IMR-90 (cell line): ENCODE results near the gene BDH1.

Experiments used
- BHLHE40 ChIP-seq: fragments of 150-350 bp; IDR thresholded peaks from 2 replicates; pipeline ENCODE4 v1.6.1; 2016; ENCODE audit warnings: mild to moderate bottlenecking, low read depth, low read length
- CEBPB ChIP-seq: IDR thresholded peaks from 2 replicates; pipeline ENCODE4 v1.6.1; 2012; ENCODE audit warnings: low read depth, low read length, improper control_type of control experiment
- CTCF ChIP-seq: conservative IDR thresholded peaks from 2 replicates; pipeline ENCODE4 v1.5.1; 2012; ENCODE audit warnings: mild to moderate bottlenecking, low read depth, low read length, improper control_type of control experiment
- MAFK ChIP-seq: IDR thresholded peaks from 2 replicates; pipeline ENCODE4 v1.6.1; 2012; ENCODE audit warnings: low read depth, low read length, improper control_type of control experiment
- MAZ ChIP-seq: IDR thresholded peaks from 2 replicates; pipeline ENCODE4 v1.6.1; 2012; ENCODE audit warnings: low read depth, mild to moderate bottlenecking, low read length, improper control_type of control experiment, moderate library complexity, borderline replicate concordance
- MXI1 ChIP-seq: IDR thresholded peaks from 2 replicates; pipeline ENCODE4 v1.6.1; 2012; ENCODE audit warnings: low read depth, mild to moderate bottlenecking, low read length, moderate library complexity, borderline replicate concordance
- POLR2A ChIP-seq: IDR thresholded peaks from 2 replicates; pipeline ENCODE4 v1.6.1; 2012; ENCODE audit warnings: mild to moderate bottlenecking, low read depth, low read length
- RAD21 ChIP-seq: IDR thresholded peaks from 2 replicates; pipeline ENCODE4 v1.6.1; 2012; ENCODE audit warnings: low read length, improper control_type of control experiment
- RCOR1 ChIP-seq: IDR thresholded peaks from 2 replicates; pipeline ENCODE4 v1.6.1; 2012; ENCODE audit warnings: mild to moderate bottlenecking, low read length, improper control_type of control experiment; ENCODE audit not compliant: insufficient replicate concordance
- RFX5 ChIP-seq: IDR thresholded peaks from 2 replicates; pipeline ENCODE4 v1.8.0; 2012; ENCODE audit warnings: low read depth, mild to moderate bottlenecking, low read length, moderate library complexity
- SMC3 ChIP-seq: fragments of 150-350 bp; IDR thresholded peaks from 2 replicates; pipeline ENCODE4 v1.6.1; 2016; ENCODE audit warnings: low read depth, mild to moderate bottlenecking, antibody characterized with exemption, low read length, moderate library complexity
- USF2 ChIP-seq: fragments of 150-350 bp; IDR thresholded peaks from 2 replicates; pipeline ENCODE4 v1.6.1; 2017; ENCODE audit warnings: mild to moderate bottlenecking, antibody characterized with exemption, low read length, low read depth
- TF ChIP-seq, protein P1 (sequence below): fragments of 150-350 bp; IDR thresholded peaks from 2 replicates; pipeline ENCODE4 v1.6.1; 2016; ENCODE audit warnings: low read depth, mild to moderate bottlenecking, low read length, moderate library complexity, borderline replicate concordance

DNA sequence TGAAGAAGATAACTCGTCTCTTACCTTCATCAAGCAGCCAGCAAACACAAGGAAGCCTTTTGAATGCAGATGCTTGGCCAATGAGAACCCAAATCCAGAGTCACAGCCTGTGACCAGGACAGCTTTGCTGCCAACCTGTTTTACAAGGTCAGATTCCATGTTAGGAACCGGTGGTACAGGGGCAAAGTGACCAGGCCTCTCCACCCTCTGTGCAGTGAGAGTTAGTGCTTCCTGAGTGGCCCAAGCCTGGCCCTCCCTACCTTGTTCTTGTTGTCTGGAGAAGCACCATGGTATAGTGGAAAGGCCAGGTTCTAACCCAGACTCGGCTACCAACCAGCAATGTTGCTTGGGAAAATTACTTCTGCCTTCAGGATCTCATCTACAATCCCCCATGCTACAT is 23.4 kb downstream of the BDH1 start:
- TF ChIP-seq CTCF (no peak), MXI1 (no peak), POLR2A (no peak), CEBPB (no peak), MAFK (no peak), RAD21 (no peak), USF2 (no peak), SMC3 (no peak), RCOR1 (no peak), MAZ (no peak), BHLHE40 (no peak), RFX5 (no peak)
- TF ChIP-seq, protein P1, sequence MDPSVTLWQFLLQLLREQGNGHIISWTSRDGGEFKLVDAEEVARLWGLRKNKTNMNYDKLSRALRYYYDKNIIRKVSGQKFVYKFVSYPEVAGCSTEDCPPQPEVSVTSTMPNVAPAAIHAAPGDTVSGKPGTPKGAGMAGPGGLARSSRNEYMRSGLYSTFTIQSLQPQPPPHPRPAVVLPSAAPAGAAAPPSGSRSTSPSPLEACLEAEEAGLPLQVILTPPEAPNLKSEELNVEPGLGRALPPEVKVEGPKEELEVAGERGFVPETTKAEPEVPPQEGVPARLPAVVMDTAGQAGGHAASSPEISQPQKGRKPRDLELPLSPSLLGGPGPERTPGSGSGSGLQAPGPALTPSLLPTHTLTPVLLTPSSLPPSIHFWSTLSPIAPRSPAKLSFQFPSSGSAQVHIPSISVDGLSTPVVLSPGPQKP: no peak
